ENCODE data around the gene EPHB1. TPM values are rescaled to one million over a fixed set of nuclear protein-coding genes. Genes with fewer than 3 reads are reported as not detected.

Gene EPHB1
- total RNA-seq, 2 experiments from 2014 or later: 0.32 TPM; not detected in 1

DNA sequence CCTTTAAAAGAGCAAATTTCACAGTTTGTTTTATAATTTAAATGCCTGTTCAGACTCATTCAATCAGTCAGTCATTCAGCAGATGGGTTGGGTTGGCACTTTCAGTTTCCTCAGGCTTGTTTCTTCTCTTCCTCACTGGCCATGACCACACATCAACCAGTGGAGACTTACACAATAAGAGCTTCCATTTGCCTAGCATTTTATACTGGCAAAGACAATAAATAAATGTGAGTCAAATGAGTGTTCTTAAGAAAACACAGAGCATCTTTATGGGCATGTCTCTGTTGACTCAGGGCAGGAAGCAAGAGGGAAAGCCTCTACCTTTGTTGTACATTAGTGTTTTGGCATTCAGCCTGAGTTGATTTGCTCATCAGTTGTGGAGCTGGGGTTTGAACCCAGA, 122.6 kb downstream of the EPHB1 start:
- H3K9me3 Mint-ChIP-seq: no peaks in the 10 kb centered on the region
- DNase-seq: no peak
- CTCF ChIA-PET: no interaction called here
- H3K4me1 Mint-ChIP-seq (ENCODE audit: low read depth): no peaks in the 10 kb centered on the region
- H3K27me3 Mint-ChIP-seq (ENCODE audit: low read depth): peaks cover 3% of the 10 kb centered on the region
- intact Hi-C loops (cut with micrococcal nuclease): no loop called here
- H3K27ac Mint-ChIP-seq: no peak overlapping the region
- H3K4me3 Mint-ChIP-seq: no peak overlapping the region
- no peaks in the 10 kb centered on the region for H3K36me3 Mint-ChIP-seq (ENCODE audit: low read depth)

DNA sequence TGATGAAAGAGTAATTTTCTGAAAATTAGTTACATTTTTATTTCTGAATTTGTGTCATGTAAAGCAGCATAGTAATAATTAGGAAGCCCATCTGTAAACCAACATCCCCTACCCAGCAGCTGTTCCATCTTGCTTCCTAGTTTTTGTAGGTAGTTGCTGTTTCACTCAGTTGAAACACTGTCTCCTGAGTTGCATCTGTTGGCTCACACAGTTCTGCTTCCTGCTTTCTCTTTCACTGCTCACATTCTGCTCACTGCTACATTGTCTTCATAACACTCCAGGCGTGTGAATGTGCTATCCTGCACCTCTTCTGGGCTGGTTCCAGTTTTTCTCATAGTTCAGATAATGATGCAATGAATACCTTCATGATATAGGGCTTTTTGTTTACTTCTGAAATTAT, 123.4 kb downstream of the EPHB1 start:
- DNase-seq: no peak
- no peak overlapping the region for H3K27ac Mint-ChIP-seq
- H3K4me1 Mint-ChIP-seq (ENCODE audit: low read depth): no peaks in the 10 kb centered on the region
- intact Hi-C loops (cut with micrococcal nuclease): no loop called here
- H3K27me3 Mint-ChIP-seq (ENCODE audit: low read depth): peaks cover 3% of the 10 kb centered on the region
- no peak overlapping the region for H3K4me3 Mint-ChIP-seq
- H3K36me3 Mint-ChIP-seq (ENCODE audit: low read depth): no peaks in the 10 kb centered on the region
- CTCF ChIA-PET: interaction anchor here (0.6 kb wide), 1 partner anchor 966 kb away, joined by 4 read pairs; no protein-coding TSS in a partner anchor
- no peaks in the 10 kb centered on the region for H3K9me3 Mint-ChIP-seq

DNA sequence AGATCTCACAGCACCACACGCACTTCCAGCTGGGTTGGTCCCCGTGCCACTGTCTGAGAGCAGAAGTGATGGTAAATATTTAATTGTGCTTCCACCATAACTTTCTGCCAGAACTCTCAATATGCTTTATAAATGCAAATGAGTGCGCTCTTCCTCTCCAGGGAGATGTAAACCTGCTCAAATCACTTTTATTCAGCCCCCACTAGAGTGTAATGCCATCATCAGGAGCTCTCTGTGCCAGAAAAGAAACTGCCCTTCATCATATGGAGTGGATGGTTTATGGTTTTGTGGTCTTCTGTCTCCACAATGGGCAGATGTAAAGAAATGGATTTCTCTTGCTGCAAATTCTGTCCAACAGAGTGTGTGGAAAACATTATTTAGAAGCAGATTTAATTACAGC, 127.0 kb downstream of the EPHB1 start:
- intact Hi-C loops (cut with micrococcal nuclease): no loop called here
- Mint-ChIP-seq H3K9me3 (peaks cover 2% of the 10 kb centered on the region), H3K36me3 (ENCODE audit: low read depth) (no peaks in the 10 kb centered on the region), H3K27me3 (ENCODE audit: low read depth) (peaks cover 9% of the 10 kb centered on the region), H3K4me3 (no peak overlapping the region), H3K4me1 (ENCODE audit: low read depth) (no peaks in the 10 kb centered on the region), H3K27ac (no peak overlapping the region)
- CTCF ChIA-PET: no interaction called here
- DNase-seq: no peak

DNA sequence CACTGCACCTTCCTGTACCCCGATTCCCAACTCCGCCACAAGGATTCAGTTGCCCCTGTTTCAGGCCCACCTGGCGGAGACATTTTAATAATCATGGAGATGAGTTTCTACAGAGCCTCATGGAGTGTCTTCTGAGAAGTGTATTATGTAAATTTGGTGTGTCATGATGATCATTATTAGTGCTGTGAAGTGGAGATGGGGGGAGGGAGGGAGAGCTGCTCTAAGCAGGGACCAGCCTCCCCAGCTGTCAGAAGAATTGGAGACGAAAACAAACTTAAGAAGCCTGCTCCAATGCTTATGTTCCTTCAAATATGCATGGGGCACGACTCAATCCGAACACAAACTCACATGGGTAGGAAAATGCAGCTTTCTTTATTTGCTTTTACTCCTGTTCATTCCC, 127.8 kb downstream of the EPHB1 start:
- Mint-ChIP-seq H3K9me3 (peaks cover 2% of the 10 kb centered on the region), H3K4me1 (ENCODE audit: low read depth) (no peaks in the 10 kb centered on the region), H3K27me3 (ENCODE audit: low read depth) (peaks cover 9% of the 10 kb centered on the region), H3K4me3 (no peak overlapping the region), H3K36me3 (ENCODE audit: low read depth) (no peaks in the 10 kb centered on the region), H3K27ac (no peak overlapping the region)
- intact Hi-C loops (cut with micrococcal nuclease): no loop called here
- CTCF ChIA-PET: no interaction called here
- no peak for DNase-seq

DNA sequence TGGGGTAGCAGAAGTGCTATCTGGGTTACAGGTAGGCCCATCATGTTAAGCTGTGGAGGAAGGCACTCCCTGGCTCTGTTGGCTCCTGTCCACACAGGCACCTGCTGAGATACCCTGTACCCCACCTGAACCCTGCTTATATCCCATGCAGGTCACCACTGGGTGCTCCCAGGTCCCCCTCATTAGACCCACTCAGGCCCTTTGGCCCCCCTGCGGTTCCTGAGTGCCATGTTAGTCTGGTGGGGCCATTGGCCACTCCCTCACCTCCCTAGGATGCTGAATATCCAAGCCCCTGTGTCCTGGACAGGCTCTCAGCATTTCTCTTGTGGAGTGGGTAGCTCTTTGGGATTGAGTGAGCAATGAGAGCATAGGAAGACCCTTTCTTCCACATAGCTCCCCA, 128.2 kb downstream of the EPHB1 start:
- Mint-ChIP-seq H3K36me3 (ENCODE audit: low read depth) (no peaks in the 10 kb centered on the region), H3K27ac (no peak overlapping the region), H3K4me3 (no peak overlapping the region), H3K4me1 (ENCODE audit: low read depth) (no peaks in the 10 kb centered on the region), H3K27me3 (ENCODE audit: low read depth) (peaks cover 9% of the 10 kb centered on the region), H3K9me3 (peaks cover 2% of the 10 kb centered on the region)
- intact Hi-C loops (cut with micrococcal nuclease): no loop called here
- CTCF ChIA-PET: no interaction called here
- no peak for DNase-seq

DNA sequence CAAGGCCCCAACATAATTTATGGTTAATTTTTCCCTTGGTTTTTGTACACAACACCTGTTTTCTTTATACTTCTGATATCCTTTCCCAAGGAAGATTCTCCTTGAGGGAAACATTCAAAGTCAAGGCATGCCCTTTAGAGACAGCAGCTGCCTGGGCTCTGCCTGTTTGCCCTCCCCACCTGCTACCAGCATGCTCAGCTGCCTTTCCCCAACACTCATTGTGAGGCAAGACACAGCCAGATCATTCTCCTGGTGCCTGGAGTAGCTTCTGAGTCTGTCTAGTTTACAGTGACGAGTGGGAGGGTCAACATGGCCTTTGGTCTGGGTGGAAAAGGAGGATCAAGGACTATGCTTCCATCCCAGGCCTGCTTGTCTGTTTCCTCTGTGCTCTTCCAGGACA, 132.5 kb downstream of the EPHB1 start:
- DNase-seq: no peak
- no peaks in the 10 kb centered on the region for H3K36me3 Mint-ChIP-seq (ENCODE audit: low read depth)
- no peak overlapping the region for H3K27ac Mint-ChIP-seq
- no peaks in the 10 kb centered on the region for H3K4me1 Mint-ChIP-seq (ENCODE audit: low read depth)
- peaks cover 6% of the 10 kb centered on the region for H3K27me3 Mint-ChIP-seq (ENCODE audit: low read depth)
- intact Hi-C loops (cut with micrococcal nuclease): no loop called here
- CTCF ChIA-PET: no interaction called here
- peaks cover 2% of the 10 kb centered on the region for H3K9me3 Mint-ChIP-seq
- H3K4me3 Mint-ChIP-seq: no peak overlapping the region

DNA sequence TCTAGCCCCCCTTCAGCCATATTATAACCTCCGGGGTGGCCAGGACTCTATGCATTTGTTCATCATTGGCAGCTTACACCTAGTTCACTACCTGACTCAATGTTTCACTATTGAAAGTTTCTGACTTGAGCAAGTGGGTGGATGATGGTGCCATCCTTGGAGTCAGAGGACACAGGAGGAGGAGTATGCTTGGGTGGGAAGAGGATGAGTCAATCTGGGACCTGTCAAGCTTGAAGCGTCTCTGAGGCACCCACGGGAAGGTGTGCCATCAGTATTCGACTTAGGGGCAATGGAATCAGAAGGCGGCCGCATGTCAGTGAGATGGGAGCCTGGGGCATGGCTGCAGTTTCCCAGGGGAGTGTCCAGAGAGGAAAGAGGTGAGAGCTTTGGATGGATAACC, 133.3 kb downstream of the EPHB1 start:
- Mint-ChIP-seq H3K27me3 (ENCODE audit: low read depth) (peaks cover 6% of the 10 kb centered on the region), H3K9me3 (peaks cover 2% of the 10 kb centered on the region)

DNA sequence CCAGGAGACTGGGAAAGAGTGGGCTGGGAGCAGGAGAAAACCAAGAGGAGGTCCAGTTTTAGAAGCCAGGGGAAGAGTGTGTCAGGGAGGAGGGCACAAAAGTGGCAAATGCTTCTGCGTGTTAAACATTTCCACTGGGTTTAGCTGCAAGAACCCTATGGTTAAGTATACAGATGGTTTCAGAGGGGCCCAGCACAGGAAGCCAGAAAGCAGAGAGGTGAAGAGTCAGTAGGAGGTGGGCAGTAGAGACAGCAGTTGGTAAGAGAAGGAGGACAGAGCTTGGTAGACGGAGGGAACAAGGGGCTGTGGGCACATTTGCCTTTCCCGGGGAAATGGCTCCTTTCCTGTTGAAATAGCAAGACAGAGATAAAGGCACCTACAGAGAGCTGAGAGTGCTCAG, 133.8 kb downstream of the EPHB1 start:
- no peak overlapping the region for H3K27ac Mint-ChIP-seq
- no peaks in the 10 kb centered on the region for H3K4me1 Mint-ChIP-seq (ENCODE audit: low read depth)
- CTCF ChIA-PET: no interaction called here
- H3K36me3 Mint-ChIP-seq (ENCODE audit: low read depth): no peaks in the 10 kb centered on the region
- no peak overlapping the region for H3K4me3 Mint-ChIP-seq
- no peak for DNase-seq
- peaks cover 2% of the 10 kb centered on the region for H3K9me3 Mint-ChIP-seq
- intact Hi-C loops (cut with micrococcal nuclease): no loop called here
- H3K27me3 Mint-ChIP-seq (ENCODE audit: low read depth): peaks cover 6% of the 10 kb centered on the region

More for the DNA sequence above, 133.3 kb downstream of the EPHB1 start:
- no peak for DNase-seq
- CTCF ChIA-PET: no interaction called here
- H3K4me1 Mint-ChIP-seq (ENCODE audit: low read depth): no peaks in the 10 kb centered on the region
- no peak overlapping the region for H3K27ac Mint-ChIP-seq
- intact Hi-C loops (cut with micrococcal nuclease): no loop called here
- H3K4me3 Mint-ChIP-seq: no peak overlapping the region
- no peaks in the 10 kb centered on the region for H3K36me3 Mint-ChIP-seq (ENCODE audit: low read depth)

DNA sequence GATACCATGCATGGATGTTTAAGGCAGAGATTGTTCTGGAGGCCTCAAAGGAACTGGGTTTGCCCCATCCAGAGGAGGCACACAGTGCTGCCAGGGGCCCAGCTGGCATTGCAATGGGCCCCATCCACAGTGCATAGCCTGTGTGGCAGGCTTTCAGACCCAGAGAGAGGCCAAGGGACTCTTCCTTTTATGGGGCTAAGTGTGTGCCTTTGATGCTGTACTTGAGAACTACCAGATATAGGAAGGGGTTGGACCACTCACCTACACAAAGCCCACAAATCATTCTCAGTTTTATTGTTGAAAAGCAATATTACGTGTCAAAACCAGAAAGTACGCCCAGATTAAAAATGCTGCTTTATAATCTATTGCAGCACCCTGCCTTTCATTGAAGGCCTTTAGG, 134.9 kb downstream of the EPHB1 start:
- Mint-ChIP-seq H3K9me3 (no peaks in the 10 kb centered on the region), H3K4me3 (no peak overlapping the region), H3K36me3 (ENCODE audit: low read depth) (no peaks in the 10 kb centered on the region), H3K4me1 (ENCODE audit: low read depth) (no peaks in the 10 kb centered on the region), H3K27ac (no peak overlapping the region), H3K27me3 (ENCODE audit: low read depth) (peaks cover 6% of the 10 kb centered on the region)
- DNase-seq: no peak
- CTCF ChIA-PET: no interaction called here
- intact Hi-C loops (cut with micrococcal nuclease): no loop called here

DNA sequence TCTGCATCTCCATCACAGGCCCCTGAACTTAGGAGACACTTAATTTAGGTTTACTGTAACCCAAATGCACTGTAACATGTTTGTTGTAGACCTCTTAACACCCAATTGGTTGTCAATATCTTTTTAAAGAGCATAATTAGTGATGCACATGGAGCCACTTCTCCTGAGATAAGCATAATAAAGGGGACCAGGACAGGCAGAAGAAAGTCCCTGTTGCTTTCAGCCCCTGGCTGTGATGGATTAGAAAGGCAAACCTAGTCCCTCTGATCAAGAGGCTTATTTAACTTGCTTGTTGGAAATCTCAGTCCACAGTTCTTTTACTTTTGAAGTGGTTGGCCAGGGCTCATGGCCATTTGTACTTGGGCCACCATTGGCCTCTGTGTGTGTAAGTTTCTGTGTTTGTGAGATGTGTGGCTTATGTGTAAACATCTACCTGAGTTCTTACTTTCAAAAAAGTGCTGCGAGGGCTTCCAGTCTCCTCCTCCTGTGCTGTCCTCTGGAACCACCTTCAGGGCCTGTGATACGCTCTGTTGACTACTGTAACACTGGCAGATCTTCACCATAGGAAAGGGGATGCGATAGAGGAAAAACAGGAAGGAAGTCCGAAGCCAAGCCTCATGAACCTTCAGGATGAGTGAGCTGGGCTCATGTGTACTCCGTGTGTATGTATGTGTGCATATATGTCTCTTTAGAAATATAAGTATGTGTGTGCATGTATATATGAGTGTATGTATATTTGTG, 136.2 kb downstream of the EPHB1 start:
- H3K4me1 Mint-ChIP-seq (ENCODE audit: low read depth): no peaks in the 10 kb centered on the region
- no peak for DNase-seq
- H3K27ac Mint-ChIP-seq: no peak overlapping the region
- peaks cover 5% of the 10 kb centered on the region for H3K27me3 Mint-ChIP-seq (ENCODE audit: low read depth)
- no peak overlapping the region for H3K4me3 Mint-ChIP-seq
- no peaks in the 10 kb centered on the region for H3K36me3 Mint-ChIP-seq (ENCODE audit: low read depth)
- no peaks in the 10 kb centered on the region for H3K9me3 Mint-ChIP-seq
- intact Hi-C loops (cut with micrococcal nuclease): no loop called here
- CTCF ChIA-PET: no interaction called here

DNA sequence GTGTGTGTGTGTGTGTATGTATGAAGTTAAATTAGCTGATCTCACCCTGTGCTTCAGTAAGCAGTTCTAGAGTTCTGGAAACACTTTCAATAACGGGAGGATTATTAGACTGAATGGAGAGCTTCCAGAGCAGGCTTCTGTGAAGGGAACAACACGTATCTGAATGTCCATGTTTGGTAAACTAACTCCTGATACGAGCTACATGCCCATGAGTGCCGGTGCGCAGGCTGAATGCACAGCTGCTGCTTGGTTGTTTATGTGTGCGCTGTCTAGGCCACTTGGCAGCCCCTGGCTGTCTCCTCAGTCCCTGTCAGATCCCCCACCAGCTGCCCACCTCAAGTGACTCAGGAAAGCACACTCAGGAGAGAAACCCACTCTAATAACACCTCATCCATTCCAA, 137.0 kb downstream of the EPHB1 start:
- Mint-ChIP-seq H3K4me3 (no peak overlapping the region), H3K27me3 (ENCODE audit: low read depth) (no peaks in the 10 kb centered on the region), H3K27ac (no peak overlapping the region), H3K9me3 (no peaks in the 10 kb centered on the region), H3K4me1 (ENCODE audit: low read depth) (no peaks in the 10 kb centered on the region), H3K36me3 (ENCODE audit: low read depth) (no peaks in the 10 kb centered on the region)
- intact Hi-C loops (cut with micrococcal nuclease): no loop called here
- no peak for DNase-seq
- CTCF ChIA-PET: no interaction called here

DNA sequence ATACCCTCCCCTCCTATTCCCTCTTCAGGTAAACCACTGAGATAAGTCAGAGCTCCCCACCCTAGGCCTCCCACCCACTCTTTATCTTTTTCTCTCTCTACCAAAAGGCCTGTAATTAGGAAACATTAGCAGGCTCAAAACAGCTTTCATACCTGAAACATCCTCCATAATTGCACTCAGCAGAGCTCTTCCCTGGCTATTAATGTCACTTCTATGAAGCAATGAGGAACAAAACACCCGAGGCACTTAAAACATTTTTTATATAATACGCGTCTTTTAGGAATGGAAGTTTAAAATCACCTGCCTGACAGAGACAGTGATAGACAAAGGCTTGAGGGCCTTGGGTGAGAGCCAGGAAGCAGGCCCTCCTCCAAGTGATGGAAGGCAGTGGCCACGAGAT, 138.9 kb downstream of the EPHB1 start:
- no peaks in the 10 kb centered on the region for H3K27me3 Mint-ChIP-seq (ENCODE audit: low read depth)
- no peaks in the 10 kb centered on the region for H3K4me1 Mint-ChIP-seq (ENCODE audit: low read depth)
- H3K9me3 Mint-ChIP-seq: no peaks in the 10 kb centered on the region
- no peak overlapping the region for H3K27ac Mint-ChIP-seq
- CTCF ChIA-PET: no interaction called here
- no peaks in the 10 kb centered on the region for H3K36me3 Mint-ChIP-seq (ENCODE audit: low read depth)
- no peak overlapping the region for H3K4me3 Mint-ChIP-seq
- intact Hi-C loops (cut with micrococcal nuclease): no loop called here
- DNase-seq: no peak

DNA sequence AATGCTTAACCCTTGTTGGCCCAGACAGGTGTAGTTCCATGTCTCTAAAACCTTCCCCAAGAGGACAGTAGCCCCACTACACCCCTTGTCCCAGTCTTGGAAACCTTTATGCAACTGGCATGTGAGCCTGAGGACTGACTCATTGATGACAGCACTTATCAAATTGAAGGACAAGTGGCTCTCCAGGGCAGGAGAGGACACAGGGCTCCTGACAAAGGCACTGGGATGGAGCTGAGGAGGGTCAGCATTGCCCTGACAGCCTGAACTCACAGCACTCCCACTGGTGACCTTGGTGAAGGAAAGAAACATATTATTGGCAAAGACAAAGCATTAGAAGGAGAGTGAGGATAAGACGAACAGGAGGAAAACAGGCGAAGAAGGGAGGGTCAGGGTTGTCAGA, 139.9 kb downstream of the EPHB1 start:
- Mint-ChIP-seq H3K9me3 (no peaks in the 10 kb centered on the region), H3K4me3 (no peak overlapping the region), H3K27ac (no peak overlapping the region), H3K4me1 (ENCODE audit: low read depth) (no peaks in the 10 kb centered on the region), H3K27me3 (ENCODE audit: low read depth) (no peaks in the 10 kb centered on the region), H3K36me3 (ENCODE audit: low read depth) (no peaks in the 10 kb centered on the region)
- CTCF ChIA-PET: no interaction called here
- intact Hi-C loops (cut with micrococcal nuclease): no loop called here
- no peak for DNase-seq

Data from activated naive CD4-positive, alpha-beta T cell treated with anti-CD3 and anti-CD28 coated beads for 36 hours (primary cell).